K562 (cell line): ENCODE measurements around the gene EPB41L2. TPM values are rescaled to one million over a fixed set of nuclear protein-coding genes. Genes with fewer than 3 reads are reported as not detected.

Experiments
- ATAC-seq: fragments of 200-7000 bp; cut with Tn5 transposase; 3 replicates; pipeline ENCODE4 v1.9.1; 2020; ENCODE audit warnings: moderate library complexity
- BruUV-seq: library from RNA; stranded (reverse); fragments of 400-500 nt; replicated peaks from 2 replicates; lab custom pipeline; 2021; lab: Mats Ljungman, UMichigan
- CTCF ChIA-PET: fragments of 300-600 bp; formaldehyde crosslinking; extraction: SDS; loops from one replicate; lab custom pipeline; 2021; ENCODE audit warnings: low intra/inter-chr PET ratio; lab: Yijun Ruan, JAX
- POLR2A ChIA-PET: fragments of 300-600, 350-650 bp; sonication (Branson Sonifier 250); formaldehyde crosslinking; extraction: SDS; loops from one replicate; lab custom pipeline; 2021; ENCODE audit warnings: antibody characterized with exemption, inconsistent platforms; lab: Yijun Ruan, JAX
- DNase-seq, 4 experiments: peaks; one replicate each; pipeline versions ENCODE4 v3.0.0 to v3.0.0-alpha.2; 2011 to 2018; ENCODE audit warnings: low spot score in 3 of 4, mixed read lengths in 3 of 4; ENCODE audit errors: extremely low read depth in 1 of 4
- FAIRE-seq: peaks from 2 replicates; lab custom pipeline; 2011; peaks lifted over from hg19 to GRCh38; lab: Jason Lieb, UNC
- H2AFZ ChIP-seq: 2 replicates; pipeline ENCODE4 v1.6.0; 2011; ENCODE audit warnings: low read depth, low read length, control low read depth, inconsistent platforms
- H3K27ac ChIP-seq: fragments of 200-600 bp; 3 replicates; pipeline ENCODE4 v1.8.0; 2011; ENCODE audit warnings: low read depth, mild to moderate bottlenecking, control low read depth, inconsistent platforms, low read length, moderate library complexity, mixed read lengths; ENCODE audit errors: extremely low read depth
- H3K27me3 ChIP-seq, 2 experiments: fragments of 300-600 bp in 1 of 2; 2 replicates in 1 of 2; 3 replicates in 1 of 2; pipeline versions ENCODE4 v1.6.0 to v1.8.0; 2011; ENCODE audit warnings: inconsistent platforms in 2 of 2, low read length in 2 of 2, mild to moderate bottlenecking in 1 of 2, mixed read lengths in 1 of 2, moderate library complexity in 1 of 2; ENCODE audit not compliant: control insufficient read depth in 2 of 2, insufficient read depth in 2 of 2
- H3K36me3 ChIP-seq: fragments of 300-600 bp; 3 replicates; pipeline ENCODE4 v1.8.0; 2011; ENCODE audit warnings: mild to moderate bottlenecking, low read length, inconsistent platforms; ENCODE audit not compliant: control insufficient read depth, insufficient read depth
- H3K4me1 ChIP-seq, 2 experiments: fragments of 200-600 bp in 1 of 2; replicated peaks in 1 of 2; 2 replicates in 1 of 2; 3 replicates in 1 of 2; pipeline versions ENCODE4 v1.5.1 to v1.8.0; 2011; ENCODE audit warnings: inconsistent platforms in 2 of 2, low read length in 2 of 2, mild to moderate bottlenecking in 1 of 2, mixed read lengths in 1 of 2, moderate library complexity in 1 of 2; ENCODE audit not compliant: control insufficient read depth in 2 of 2, insufficient read depth in 2 of 2
- H3K4me2 ChIP-seq: 2 replicates; pipeline ENCODE4 v1.6.1; 2011; ENCODE audit warnings: low read length, control low read depth, inconsistent platforms, mixed read lengths; ENCODE audit not compliant: insufficient read depth
- H3K4me3 ChIP-seq: fragments of 200-600 bp; sonication (generic), shearing (Covaris generic); 2 replicates; pipeline ENCODE4 v1.5.1; 2016; ENCODE audit warnings: control low read depth, inconsistent platforms
- H3K79me2 ChIP-seq: fragments of 200-600 bp; 3 replicates; pipeline ENCODE4 v1.8.0; 2011; ENCODE audit warnings: low read length, inconsistent platforms; ENCODE audit not compliant: control insufficient read depth, insufficient read depth
- H3K9ac ChIP-seq, 2 experiments: 2 replicates each; pipeline versions ENCODE4 v1.6.0 to v1.6.1; 2011; ENCODE audit warnings: low read depth in 2 of 2, low read length in 2 of 2, control low read depth in 1 of 2, inconsistent platforms in 1 of 2, mild to moderate bottlenecking in 1 of 2, mixed read lengths in 1 of 2; ENCODE audit not compliant: insufficient read depth in 1 of 2
- H3K9me1 ChIP-seq: one replicate; pipeline ENCODE4 v1.6.0; 2011; ENCODE audit warnings: inconsistent platforms, mild to moderate bottlenecking, low read length, moderate library complexity; ENCODE audit not compliant: control insufficient read depth, insufficient read depth
- H3K9me3 ChIP-seq: replicated peaks from 2 replicates; pipeline ENCODE4 v1.5.1; 2011; ENCODE audit warnings: low read depth, low read length, inconsistent platforms; ENCODE audit not compliant: control insufficient read depth, insufficient read depth
- H4K20me1 ChIP-seq: replicated peaks from 2 replicates; pipeline ENCODE4 v1.6.1; 2011; ENCODE audit warnings: low read length, inconsistent platforms, mixed read lengths; ENCODE audit not compliant: control insufficient read depth, insufficient read depth
- ATF2 ChIP-seq: sonication (generic); formaldehyde crosslinking; IDR thresholded peaks from 2 replicates; pipeline ENCODE4 v1.8.1; 2022; ENCODE audit warnings: missing genetic modification reagents
- CXXC5 ChIP-seq: fragments of 250-450 bp; sonication (Bioruptor Pico); IDR thresholded peaks from 2 replicates; pipeline ENCODE4 v1.8.0; 2022; ENCODE audit warnings: inconsistent platforms, mild to moderate bottlenecking, moderate library complexity
- SP2 ChIP-seq: IDR thresholded peaks from 2 replicates; pipeline ENCODE4 v1.6.1; 2011; ENCODE audit warnings: mild to moderate bottlenecking, low read depth, low read length, moderate library complexity; ENCODE audit not compliant: poor library complexity, severe bottlenecking; ENCODE audit errors: extremely low read depth
- ZFP1 ChIP-seq: fragments of 450-650 bp; formaldehyde crosslinking; IDR thresholded peaks from 2 replicates; pipeline ENCODE4 v1.4.0; 2020; ENCODE audit warnings: mild to moderate bottlenecking, mixed read lengths
- ZNF444 ChIP-seq: fragments of 250-450 bp; sonication (Bioruptor Pico); IDR thresholded peaks from 2 replicates; pipeline ENCODE4 v1.4.0; 2020; ENCODE audit warnings: mild to moderate bottlenecking, moderate library complexity
- ZNF609 ChIP-seq: sonication (generic); formaldehyde crosslinking; IDR thresholded peaks from 2 replicates; pipeline ENCODE4 v1.8.1; 2023; ENCODE audit warnings: missing genetic modification reagents, mild to moderate bottlenecking, borderline replicate concordance
- WGBS: fragments of 100-300 bp; shearing (Covaris generic); methylation state at CpG from one replicate; pipeline ENCODE4 v1.1.6; 2016; ENCODE audit warnings: low coverage, mixed read lengths; ENCODE audit not compliant: insufficient coverage; ENCODE audit errors: missing lambda C conversion rate; 5-methylcytosine and 5-hydroxymethylcytosine counted together
- in situ Hi-C: fragments of 300-500 bp; cut with MboI; formaldehyde crosslinking; loops from 4 replicates; pipeline ENCODE4 v1.15.0; 2018; ENCODE audit warnings: inconsistent platforms, mixed read lengths
- intact Hi-C: fragments of 100-400 bp; cut with micrococcal nuclease; formaldehyde crosslinking; loops from 2 replicates; pipeline ENCODE4 v1.14.2; 2022
- polyA plus RNA-seq, 8 experiments: library from polyadenylated mRNA; depleted of rRNA in 4 of 8; stranded (reverse) in 5 of 8; unstranded in 3 of 8; fragments of >200 nt; fragmentation: Nextera tagmentation in 2 of 8; fragmentation: Illumina TruSeq in 1 of 8; extraction: Ambion mirVana in 2 of 8; extraction: Trizol in 1 of 8; gene quantifications; 2 replicates each; pipeline versions ENCODE4 v1.2.1 to v1.2.3, GENCODE V29; 2011 to 2014; ENCODE audit warnings: inconsistent platforms in 1 of 8, missing spikeins in 1 of 8
- total RNA-seq, 7 experiments: library from RNA; depleted of rRNA in 6 of 7; stranded (reverse); fragments of >200 nt in 6 of 7; fragmentation: Illumina TruSeq in 2 of 7; extraction: Trizol in 2 of 7; gene quantifications; 2 replicates each; pipeline versions ENCODE4 v1.2.1 to v1.2.3, GENCODE V29; 2011 to 2021; ENCODE audit warnings: low replicate concordance in 1 of 7

EPB41L2 gene
- total and polyA plus RNA-seq, 9 of the 15 experiments (the other 6 are each of a cell fraction or from before 2014, with no cell fraction given) = 5.1 to 53.6 (median 25.0) TPM

- POLR2A ChIA-PET = no interaction called here
- H3K9me1 ChIP-seq = no peaks in the 10 kb centered on the region
- no peak overlapping the region for H3K27ac ChIP-seq
- WGBS = 28% methylated on average over 2 of the region's 2 CpGs
- H3K9ac ChIP-seq = no peak overlapping the region
- TF ChIP-seq CXXC5 (CRISPR knock-in tag) (no peak), ZFP1 (CRISPR knock-in tag) (no peak), ATF2 (CRISPR knock-in tag) (no peak), SP2 (no peak), ZNF444 (CRISPR knock-in tag) (no peak), ZNF609 (no peak)
- peaks cover 5% of the 10 kb centered on the region; the same call in 1 of the 3 replicates for H3K36me3 ChIP-seq
- BruUV-seq = no TSS peak
- H2AFZ ChIP-seq = no peak overlapping the region
- in situ Hi-C loops = no loop called here
- no peaks in the 10 kb centered on the region for H3K79me2 ChIP-seq
- no peaks in the 10 kb centered on the region for H4K20me1 ChIP-seq
- FAIRE-seq (no peak), DNase-seq (no peak), ATAC-seq (no peak)
- no peaks in the 10 kb centered on the region for H3K9me3 ChIP-seq
- no peaks in the 10 kb centered on the region for H3K4me1 ChIP-seq
- H3K4me2 ChIP-seq = no peak overlapping the region
- intact Hi-C loops = no loop called here
- no peak overlapping the region for H3K4me3 ChIP-seq
- no peaks in the 10 kb centered on the region for H3K27me3 ChIP-seq
- CTCF ChIA-PET = no interaction called here
These were observed 200.7 kb downstream of the EPB41L2 start for GRCh38 chr6:130862370-130862769.
